Measurements from ENCODE around the gene IGF2BP2. TPM values are rescaled to one million over a fixed set of nuclear protein-coding genes. Genes with fewer than 3 reads are reported as not detected.

IGF2BP2 gene
- total and polyA plus RNA-seq, 2 donors (not counting 1 experiment from before 2014, with no cell fraction given) = 0.01 TPM; not detected in 1

GRCh38 chr3:185722881-185723280 is 102.0 kb downstream of the IGF2BP2 start:
- no peaks in the 10 kb centered on the region for H3K9me3 Mint-ChIP-seq (ENCODE audit: insufficient read depth)
- no peak overlapping the region for H3K9ac ChIP-seq (ENCODE audit: low read length)
- no peak overlapping the region for H3K4me3 ChIP-seq (ENCODE audit: control extremely low read depth in 1 of 5, extremely low read depth in 1 of 5, insufficient read depth in 1 of 5, low read depth in 2 of 5, low read length in 4 of 5)
- H3K36me3 ChIP-seq (replicated peaks in 1 of 2; ENCODE audit: control extremely low read depth in 1 of 2, control insufficient read depth in 1 of 2, extremely low read depth in 1 of 2, insufficient read depth in 2 of 2, low read length in 1 of 2) = no peaks in the 10 kb centered on the region
- H3K4me1 Mint-ChIP-seq = no peaks in the 10 kb centered on the region
- no peaks in the 10 kb centered on the region for H4K20me1 ChIP-seq (ENCODE audit: control insufficient read depth, insufficient read depth, low read length, poor library complexity, severe bottlenecking)
- POLR2A ChIA-PET = no interaction called here
- H2AFZ ChIP-seq (ENCODE audit: insufficient read depth, low read depth, low read length, poor library complexity, severe bottlenecking) = no peak overlapping the region
- intact Hi-C loops (cut with micrococcal nuclease) = no loop called here
- H3K4me2 ChIP-seq (replicated peaks; ENCODE audit: low read depth, low read length, poor library complexity, severe bottlenecking) = no peak overlapping the region
- no peaks in the 10 kb centered on the region for H3K79me2 ChIP-seq (ENCODE audit: control insufficient read depth, insufficient read depth, low read length)
- no peaks in the 10 kb centered on the region for H3K4me1 ChIP-seq (ENCODE audit: control insufficient read depth in 2 of 2, insufficient read depth in 2 of 2, low read length in 2 of 2)
- ATAC-seq (ENCODE audit: low read depth) (no peak), DNase-seq (no peak)
- H3K27ac ChIP-seq (ENCODE audit: low read length in 2 of 2) = no peak overlapping the region
- no peak overlapping the region for H3K27ac Mint-ChIP-seq
- WGBS (ENCODE audit: insufficient coverage) = 100% methylated on average over 2 of the region's 5 CpGs
- H3K9me3 ChIP-seq (ENCODE audit: control extremely low read depth in 1 of 3, control insufficient read depth in 2 of 3, insufficient read depth in 1 of 3, low read length in 2 of 3) = no peaks in the 10 kb centered on the region
- peaks cover 11% of the 10 kb centered on the region for H3K27me3 Mint-ChIP-seq
- H3K27me3 ChIP-seq (replicated peaks in 1 of 4; ENCODE audit: control extremely low read depth in 1 of 4, control insufficient read depth in 3 of 4, insufficient read depth in 4 of 4, low read length in 3 of 4) = peaks cover 0 to 2% (median 0%) of the 10 kb centered on the region in 4 experiments
- CTCF ChIA-PET = no interaction called here
- no peak for TF ChIP-seq CTCF (IDR thresholded peaks at IDR 0.05)
- no peak for TF ChIP-seq EZH2 (IDR thresholded peaks at IDR 0.05; ENCODE audit: borderline replicate concordance, insufficient read depth, low read depth, low read length, poor library complexity, severe bottlenecking)
- H3K4me3 Mint-ChIP-seq = no peak overlapping the region

GRCh38 chr3:185721970-185722369 is 102.9 kb downstream of the IGF2BP2 start:
- H3K79me2 ChIP-seq (ENCODE audit: control insufficient read depth, insufficient read depth, low read length) = no peaks in the 10 kb centered on the region

More at GRCh38 chr3:185721970-185722369, 102.9 kb downstream of the IGF2BP2 start:
- Mint-ChIP-seq H3K27ac (no peak overlapping the region), H3K27me3 (peaks cover 11% of the 10 kb centered on the region), H3K4me1 (no peaks in the 10 kb centered on the region), H3K9me3 (ENCODE audit: insufficient read depth) (no peaks in the 10 kb centered on the region), H3K4me3 (no peak overlapping the region)
- ChIA-PET CTCF (interaction anchor here (0.8 kb wide), 1 partner anchor 46 kb away, joined by 3 read pairs; no protein-coding TSS in a partner anchor), POLR2A (no interaction called here)
- no peak for ATAC-seq (ENCODE audit: low read depth)
- DNase-seq = no peak
- H3K36me3 ChIP-seq (replicated peaks in 1 of 2; ENCODE audit: control extremely low read depth in 1 of 2, control insufficient read depth in 1 of 2, extremely low read depth in 1 of 2, insufficient read depth in 2 of 2, low read length in 1 of 2) = no peaks in the 10 kb centered on the region
- TF ChIP-seq CTCF (IDR thresholded peaks at IDR 0.05) = no peak
- TF ChIP-seq EZH2 (IDR thresholded peaks at IDR 0.05; ENCODE audit: borderline replicate concordance, insufficient read depth, low read depth, low read length, poor library complexity, severe bottlenecking) = no peak
- WGBS (ENCODE audit: insufficient coverage) = no CpG with 5 or more reads among the region's 3 CpGs
- H3K27ac ChIP-seq (ENCODE audit: low read length in 2 of 2) = no peak overlapping the region
- no peak overlapping the region for H3K4me3 ChIP-seq (ENCODE audit: control extremely low read depth in 1 of 5, extremely low read depth in 1 of 5, insufficient read depth in 1 of 5, low read depth in 2 of 5, low read length in 4 of 5)
- intact Hi-C loops (cut with micrococcal nuclease) = no loop called here
- no peak overlapping the region for H3K4me2 ChIP-seq (replicated peaks; ENCODE audit: low read depth, low read length, poor library complexity, severe bottlenecking)
- no peak overlapping the region for H2AFZ ChIP-seq (ENCODE audit: insufficient read depth, low read depth, low read length, poor library complexity, severe bottlenecking)
- H3K9ac ChIP-seq (ENCODE audit: low read length) = no peak overlapping the region
- no peaks in the 10 kb centered on the region for H4K20me1 ChIP-seq (ENCODE audit: control insufficient read depth, insufficient read depth, low read length, poor library complexity, severe bottlenecking)
- H3K9me3 ChIP-seq (ENCODE audit: control extremely low read depth in 1 of 3, control insufficient read depth in 2 of 3, insufficient read depth in 1 of 3, low read length in 2 of 3) = no peaks in the 10 kb centered on the region
- H3K27me3 ChIP-seq (replicated peaks in 1 of 4; ENCODE audit: control extremely low read depth in 1 of 4, control insufficient read depth in 3 of 4, insufficient read depth in 4 of 4, low read length in 3 of 4) = peaks cover 0 to 2% (median 0%) of the 10 kb centered on the region in 4 experiments
- no peaks in the 10 kb centered on the region for H3K4me1 ChIP-seq (ENCODE audit: control insufficient read depth in 2 of 2, insufficient read depth in 2 of 2, low read length in 2 of 2)
